Gastroesophageal sphincter (tissue), 4 donors: Measurements from ENCODE around the gene PIP5K1B. TPM values are rescaled to one million over a fixed set of nuclear protein-coding genes. Genes with fewer than 3 reads are reported as not detected.

ENCODE experiments used
- ATAC-seq: fragments of 150-250 bp; one replicate; pipeline ENCODE4 v1.9.1; 2016; ENCODE audit warnings: mild to moderate bottlenecking, moderate library complexity
- H3K27ac ChIP-seq, 4 donors: fragments of 200-600 bp; sonication (generic) in 3 of 4; 1 replicate in 3 of 4; 2 replicates in 1 of 4; pipeline ENCODE4 v1.5.1; 2016 to 2019
- H3K27me3 ChIP-seq: fragments of 200-600 bp; sonication (generic); one replicate; pipeline ENCODE4 v1.5.1; 2019
- H3K36me3 ChIP-seq, 2 donors: fragments of 200-600 bp; sonication (generic); one replicate each; pipeline ENCODE4 v1.5.1; 2019; ENCODE audit warnings: control low read depth in 1 of 2
- H3K4me1 ChIP-seq, 3 donors: fragments of 200-600 bp; sonication (generic); 1 replicate in 2 of 3; 2 replicates in 1 of 3; pipeline ENCODE4 v1.5.1; 2016 to 2019; ENCODE audit warnings: control low read depth in 2 of 3
- H3K4me3 ChIP-seq, 2 donors: fragments of 200-600 bp; sonication (generic); one replicate each; pipeline ENCODE4 v1.5.1; 2019; ENCODE audit warnings: mild to moderate bottlenecking in 1 of 2, moderate library complexity in 1 of 2
- H3K9me3 ChIP-seq, 3 donors: fragments of 200-600 bp; sonication (generic); one replicate each; pipeline ENCODE4 v1.5.1; 2017 to 2019; ENCODE audit warnings: control low read depth in 2 of 3
- CTCF ChIP-seq, 4 experiments: fragments of 200-600 bp in 2 of 4; fragments of 450-650 bp in 2 of 4; sonication (generic) in 1 of 4; IDR thresholded peaks; one replicate each; pipeline ENCODE4 v1.5.1; 2017 to 2019; ENCODE audit warnings: antibody characterized with exemption in 4 of 4, mild to moderate bottlenecking in 2 of 4, moderate library complexity in 2 of 4
- EP300 ChIP-seq: sonication (generic); formaldehyde crosslinking; IDR thresholded peaks from one replicate; pipeline ENCODE4 v1.6.1; 2017; ENCODE audit warnings: antibody characterized with exemption, mild to moderate bottlenecking
- POLR2A ChIP-seq, 2 donors: fragments of 450-650 bp; IDR thresholded peaks; one replicate each; pipeline ENCODE4 v1.6.1; 2017; ENCODE audit warnings: antibody characterized with exemption in 2 of 2, mild to moderate bottlenecking in 2 of 2, moderate library complexity in 1 of 2
- POLR2AphosphoS5 ChIP-seq: sonication (generic); formaldehyde crosslinking; IDR thresholded peaks from one replicate; pipeline ENCODE4 v1.6.1; 2017; ENCODE audit warnings: antibody characterized with exemption
- WGBS, 2 donors: methylation state at CpG; one replicate each; pipeline ENCODE4 v1.1.5; 2018; ENCODE audit warnings: low coverage in 1 of 2; 5-methylcytosine and 5-hydroxymethylcytosine counted together
- total RNA-seq, 4 donors: library from RNA; depleted of rRNA; stranded (reverse); fragments of >200 nt; gene quantifications; one replicate each; pipeline ENCODE4 v1.1.0, GENCODE V29; 2016

Gene PIP5K1B
- total RNA-seq, 4 donors from 2014 or later = 0.67 to 5.1 (median 1.2) TPM

DNA sequence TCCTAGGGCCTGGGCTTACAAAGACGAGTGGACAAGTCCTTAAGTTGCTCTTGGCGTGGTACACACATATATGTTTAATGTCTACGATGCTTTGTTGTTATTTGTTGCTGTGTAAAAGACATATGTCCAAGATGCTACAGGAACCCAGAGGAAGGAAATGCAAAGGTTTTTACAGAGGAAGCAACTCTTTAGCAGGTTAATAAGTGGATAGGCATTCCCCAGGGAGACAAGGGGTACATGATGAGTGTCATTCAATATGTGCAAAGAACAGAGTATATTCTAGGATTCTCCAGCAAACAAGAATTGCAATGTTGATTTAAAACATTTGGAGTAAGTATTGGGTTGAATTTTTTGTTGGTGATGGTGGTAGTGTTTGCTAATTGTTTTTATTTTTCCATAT lies 92.1 kb downstream of the PIP5K1B start:
- Histone ChIP-seq H3K9me3 (no peaks in the 10 kb centered on the region), H3K4me3 (no peak overlapping the region), H3K27ac (no peak overlapping the region), H3K4me1 (no peaks in the 10 kb centered on the region), H3K27me3 (no peaks in the 10 kb centered on the region), H3K36me3 (no peaks in the 10 kb centered on the region)
- WGBS, 2 donors = 79 to 86% methylated on average over 3 of the region's 3 CpGs
- TF ChIP-seq POLR2AphosphoS5 = no peak
- no peak for TF ChIP-seq CTCF (IDR thresholded peaks at IDR 0.05)
- TF ChIP-seq EP300 = no peak
- TF ChIP-seq POLR2A (IDR thresholded peaks at IDR 0.05) = no peak
- no peak for ATAC-seq

DNA sequence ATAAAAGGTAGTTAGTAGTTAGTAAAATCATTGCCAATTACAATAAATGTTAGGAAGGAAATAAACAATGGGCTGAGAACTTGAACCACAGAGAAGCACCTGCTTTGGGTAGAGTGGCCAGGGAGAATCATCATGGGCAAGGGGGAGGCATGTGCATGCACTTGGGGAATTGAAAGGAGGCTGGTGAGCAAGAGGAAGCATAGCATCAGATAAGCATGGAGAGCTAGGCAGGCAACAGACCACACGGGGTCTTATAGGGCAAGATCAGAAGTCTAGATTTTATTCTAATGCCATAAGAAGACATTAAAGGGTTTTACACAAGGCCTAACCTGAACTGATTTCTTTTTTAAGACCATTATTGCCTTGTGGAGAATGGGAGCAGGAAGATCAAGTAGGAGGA lies 93.4 kb downstream of the PIP5K1B start:
- TF ChIP-seq POLR2AphosphoS5 (no peak), EP300 (no peak), CTCF (IDR thresholded peaks at IDR 0.05) (no peak), POLR2A (IDR thresholded peaks at IDR 0.05) (no peak)
- 71 to 90% methylated on average over 1 of the region's 1 CpG for WGBS, 2 donors
- H3K4me3 ChIP-seq = no peak overlapping the region

DNA sequence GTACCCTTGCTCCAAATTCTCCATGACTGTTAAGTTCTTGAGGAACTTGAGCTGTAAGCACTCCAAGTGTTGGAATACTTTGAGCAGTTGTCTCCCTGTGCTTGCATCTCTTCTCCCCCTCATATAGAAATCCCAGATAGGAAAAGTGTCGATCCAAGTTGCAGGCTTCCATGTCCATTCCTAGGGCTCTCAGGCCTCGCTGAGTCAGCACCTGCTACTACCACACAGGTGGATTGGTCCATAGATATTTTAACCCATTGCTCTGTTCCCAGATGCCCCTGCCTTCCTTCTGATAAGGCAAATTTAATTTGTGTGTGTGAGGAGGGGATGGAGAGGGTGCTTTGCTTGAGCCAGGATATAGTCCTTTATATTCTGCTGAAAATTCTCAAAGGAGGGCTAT lies 95.8 kb downstream of the PIP5K1B start:
- no peak overlapping the region for H3K27ac ChIP-seq
- H3K9me3 ChIP-seq = no peaks in the 10 kb centered on the region
- H3K36me3 ChIP-seq = no peaks in the 10 kb centered on the region
- no peak overlapping the region for H3K4me3 ChIP-seq
- H3K27me3 ChIP-seq = no peaks in the 10 kb centered on the region
- no peak for ATAC-seq
- H3K4me1 ChIP-seq = no peaks in the 10 kb centered on the region
- no peak for TF ChIP-seq POLR2AphosphoS5
- TF ChIP-seq CTCF (IDR thresholded peaks at IDR 0.05) = no peak
- TF ChIP-seq EP300 = no peak
- TF ChIP-seq POLR2A (IDR thresholded peaks at IDR 0.05) = no peak
- 83% methylated on average over 1 of the region's 2 CpGs; no CpG with 5 or more reads in 1 of the 2 donors for WGBS, 2 donors

More for the DNA sequence above, 93.4 kb downstream of the PIP5K1B start:
- H3K27ac ChIP-seq = no peak overlapping the region
- ATAC-seq = no peak
- no peaks in the 10 kb centered on the region for H3K4me1 ChIP-seq
- no peaks in the 10 kb centered on the region for H3K27me3 ChIP-seq
- no peaks in the 10 kb centered on the region for H3K36me3 ChIP-seq
- H3K9me3 ChIP-seq = no peaks in the 10 kb centered on the region

DNA sequence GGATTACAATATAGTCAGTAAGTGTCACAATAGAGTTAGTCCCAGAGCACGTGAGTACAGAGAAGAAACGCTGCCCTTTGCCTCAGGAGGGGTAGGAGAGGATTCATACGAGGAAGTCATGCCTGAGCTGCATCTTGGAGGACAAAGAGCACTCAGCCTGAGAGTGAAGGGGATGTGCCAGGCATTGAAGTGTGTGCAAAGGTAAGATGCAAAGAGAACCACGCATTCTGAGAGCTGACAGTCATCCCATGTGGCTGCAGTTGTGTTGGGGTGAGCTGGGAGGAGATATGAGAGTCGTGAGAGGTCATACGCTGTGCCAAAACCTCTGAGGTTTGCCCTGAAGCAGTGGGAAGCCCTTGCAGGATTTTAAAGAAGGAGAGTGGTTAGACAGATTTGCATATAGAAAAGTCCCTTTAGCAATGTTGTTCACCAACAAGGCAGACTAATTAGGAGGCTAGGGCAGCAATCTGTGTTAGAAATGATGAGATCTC lies 97.5 kb downstream of the PIP5K1B start:
- Histone ChIP-seq H3K36me3 (no peaks in the 10 kb centered on the region), H3K27ac (no peak overlapping the region), H3K4me1 (no peaks in the 10 kb centered on the region), H3K9me3 (no peaks in the 10 kb centered on the region), H3K27me3 (no peaks in the 10 kb centered on the region), H3K4me3 (no peak overlapping the region)
- no peak for ATAC-seq
- 65 to 73% methylated on average over 5 to 6 of the region's 6 CpGs for WGBS, 2 donors
- TF ChIP-seq EP300 (no peak), POLR2A (IDR thresholded peaks at IDR 0.05) (no peak), CTCF (IDR thresholded peaks at IDR 0.05) (no peak), POLR2AphosphoS5 (no peak)
